ENCODE measurements around the gene SPOCK2.
A peak's percentile ranks its signal among the peaks of the same experiment; 100 is the strongest.

The SPOCK2 gene

DNA sequence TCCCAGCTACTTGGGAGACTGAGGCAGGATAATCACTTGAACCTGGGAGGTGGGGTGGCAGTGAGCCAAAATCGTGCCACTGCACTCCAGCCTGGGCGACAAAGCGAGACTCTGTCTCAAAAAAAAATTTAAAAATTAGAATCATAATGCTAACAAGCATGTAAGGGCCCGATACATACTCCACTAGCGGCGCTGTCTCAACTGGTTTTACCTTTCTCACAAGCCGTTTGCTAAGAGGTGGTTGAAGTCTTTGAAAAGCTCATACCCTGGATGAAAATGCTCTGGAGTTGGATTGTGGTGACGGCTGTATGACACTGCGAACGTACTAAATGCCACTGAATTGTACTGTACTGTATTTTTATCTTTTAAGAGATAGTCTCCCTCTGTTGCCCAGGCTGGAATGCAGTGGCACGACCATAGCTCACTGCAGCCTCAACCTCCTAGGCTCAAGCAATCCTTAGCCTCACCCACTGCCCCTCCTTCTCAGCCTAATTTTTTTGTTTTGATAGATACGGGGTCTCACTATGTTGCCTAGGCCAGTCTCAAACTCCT lies 29.9 kb downstream of the SPOCK2 start:
- DNase-seq (ENCODE audit: low read depth, low spot score): no peak

DNA sequence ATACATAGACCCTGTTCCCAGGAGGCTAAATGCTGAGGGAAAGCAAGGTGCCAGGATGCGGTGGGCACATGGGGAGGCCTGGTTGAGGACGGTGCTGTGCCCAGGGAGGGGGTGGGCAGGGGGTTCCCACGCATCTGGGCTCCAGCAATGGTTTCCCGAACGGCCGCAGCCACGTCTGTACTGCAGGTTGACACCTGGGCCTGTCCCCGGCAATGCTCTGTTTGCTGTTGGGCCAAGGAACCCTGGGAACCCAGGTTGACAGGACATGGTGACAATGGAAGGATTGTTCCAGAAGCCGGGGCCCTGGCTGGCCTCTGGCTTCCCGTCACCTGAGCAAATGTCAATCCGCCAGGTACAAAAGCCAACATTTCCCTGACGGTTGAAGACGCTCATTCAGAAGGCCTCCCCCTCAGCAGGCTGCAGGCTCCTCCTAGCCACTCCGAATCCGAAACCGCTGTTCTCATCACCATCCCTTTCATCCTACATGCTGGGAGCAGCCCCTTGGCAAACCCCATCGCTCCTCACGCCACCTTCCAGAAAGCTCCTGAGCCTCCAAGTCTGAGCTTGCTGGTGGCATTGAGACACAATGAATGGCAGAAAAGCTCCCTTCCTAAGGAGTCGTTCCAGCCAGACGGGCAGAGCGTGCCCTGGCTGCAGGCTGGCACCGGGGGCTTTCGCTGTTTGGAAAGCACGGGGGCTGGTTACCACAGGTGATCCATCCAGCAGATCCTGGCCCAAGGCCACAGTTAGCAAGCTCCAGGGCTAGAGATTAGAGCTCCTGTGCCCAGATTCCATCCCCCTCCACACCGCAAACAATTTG lies 31.2 kb downstream of the SPOCK2 start:
- no peak for DNase-seq (ENCODE audit: low read depth, low spot score)

DNA sequence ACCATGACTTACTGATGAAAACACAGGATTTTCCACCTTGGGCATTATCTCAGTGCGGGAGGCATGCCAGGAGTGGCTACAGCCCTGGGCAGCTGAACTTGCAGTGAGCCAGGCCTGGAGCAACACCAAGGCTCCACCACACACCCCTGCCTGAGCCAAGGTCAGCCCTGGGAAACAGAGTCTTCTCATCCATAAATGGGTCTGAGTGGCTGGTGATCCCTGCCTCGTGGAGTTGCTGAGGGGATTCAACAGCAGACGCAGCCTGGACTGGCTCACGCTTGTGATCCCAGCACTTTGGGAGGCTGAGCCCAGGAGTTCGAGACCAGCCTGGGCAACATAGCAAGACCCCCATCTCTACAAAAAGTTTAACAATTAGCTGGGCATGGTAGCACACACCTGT lies 32.2 kb downstream of the SPOCK2 start:
- no peak for DNase-seq (ENCODE audit: low read depth, low spot score)

DNA sequence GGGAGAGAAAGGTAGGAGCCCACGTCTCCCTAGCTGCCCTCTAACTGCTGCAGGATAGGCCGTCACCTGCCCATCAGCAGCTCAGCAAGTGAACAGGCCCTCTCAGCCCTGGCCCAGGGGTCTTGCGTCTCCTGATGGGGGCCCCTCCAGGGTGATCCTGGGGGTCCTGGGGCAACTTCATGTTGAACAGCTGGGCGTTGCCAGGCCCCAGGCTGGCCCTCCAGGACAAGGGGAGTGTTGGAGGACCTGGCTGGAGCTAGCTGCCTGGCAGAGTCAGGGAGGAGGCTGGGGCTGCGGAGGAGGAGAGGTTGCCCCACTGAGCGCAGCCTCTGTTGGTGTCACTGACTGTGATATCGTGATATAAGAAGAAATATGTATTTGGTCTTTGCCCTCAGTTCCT lies 34.7 kb downstream of the SPOCK2 start:
- no peak for DNase-seq (ENCODE audit: low read depth, low spot score)

DNA sequence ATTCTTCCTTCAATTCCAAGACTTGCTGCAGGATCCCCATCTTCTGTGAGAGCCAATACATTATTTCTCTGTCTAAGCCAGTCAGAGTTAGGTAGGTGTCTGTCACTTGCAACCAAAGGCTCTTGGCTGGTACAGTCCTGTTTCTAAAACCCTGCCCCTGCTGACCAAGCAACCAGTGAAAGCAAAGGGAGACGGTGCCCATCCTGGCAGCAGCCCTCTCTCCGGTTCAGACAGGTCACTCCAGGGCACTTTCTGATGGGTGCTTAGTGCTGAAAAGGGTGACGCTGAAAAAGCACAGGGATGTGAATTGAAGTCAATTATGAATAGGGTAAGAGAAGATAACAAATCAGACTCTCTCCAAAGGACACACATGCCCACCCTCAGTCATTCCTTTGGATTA lies 37.5 kb downstream of the SPOCK2 start:
- DNase-seq (ENCODE audit: low read depth, low spot score): no peak

DNA sequence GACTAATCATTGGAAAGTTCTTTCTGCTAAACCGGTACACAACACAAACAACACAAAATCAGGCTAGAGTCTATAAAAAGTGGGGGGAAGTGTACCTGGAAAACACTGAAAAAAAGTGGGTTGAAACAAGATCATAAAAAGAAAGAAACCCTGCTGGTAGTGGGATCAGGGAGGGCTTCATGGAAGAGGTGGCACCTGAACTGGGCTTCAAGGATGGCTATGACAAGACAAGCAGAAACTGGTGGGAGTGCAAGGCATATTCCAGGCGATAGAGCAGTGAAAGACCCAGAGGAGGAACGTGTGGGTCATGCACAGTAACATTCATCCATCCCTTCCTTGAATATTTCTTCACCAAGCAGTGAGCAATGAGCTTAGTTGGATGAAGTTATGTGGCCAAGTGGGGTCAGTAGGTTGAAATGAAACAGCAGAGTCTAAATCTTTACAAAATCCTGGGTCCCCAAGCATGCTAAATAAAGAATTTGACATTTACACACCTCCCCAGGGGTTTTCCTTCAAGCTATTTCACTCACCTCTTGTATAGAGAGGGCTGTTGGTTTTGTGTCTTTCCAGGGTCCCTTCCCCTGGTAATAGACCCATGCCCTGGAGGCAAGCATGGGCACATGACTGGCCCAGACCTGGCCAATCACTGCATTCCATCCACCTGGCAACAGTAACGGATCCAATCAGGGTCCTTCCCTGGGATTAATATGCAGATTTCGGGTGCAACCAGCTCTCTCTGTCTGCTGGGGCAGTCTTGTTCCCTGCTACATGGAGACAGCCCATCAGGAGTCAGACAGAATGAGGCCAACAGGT lies 38.2 kb downstream of the SPOCK2 start:
- no peak for DNase-seq (ENCODE audit: low read depth, low spot score)

DNA sequence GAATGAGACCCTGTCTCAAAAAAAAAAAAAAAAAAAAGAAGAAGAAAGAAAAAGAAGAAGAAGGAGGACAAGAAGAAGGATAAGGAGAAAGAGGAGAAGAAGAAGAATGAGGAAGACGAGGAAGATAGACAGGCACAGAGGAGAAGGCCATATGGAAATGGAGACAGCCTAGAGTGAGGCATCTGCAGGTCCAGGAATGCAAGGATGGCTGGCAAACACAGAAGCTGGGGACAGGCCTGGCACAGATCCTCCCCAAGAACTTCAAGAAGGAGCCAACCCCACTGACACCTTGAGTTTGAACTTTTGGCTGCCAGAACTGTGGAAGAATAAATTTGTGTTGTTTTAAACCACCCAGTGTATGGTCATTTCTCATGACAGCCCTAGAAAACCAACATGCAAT lies 38.9 kb downstream of the SPOCK2 start:
- DNase-seq (ENCODE audit: low read depth, low spot score): no peak

DNA sequence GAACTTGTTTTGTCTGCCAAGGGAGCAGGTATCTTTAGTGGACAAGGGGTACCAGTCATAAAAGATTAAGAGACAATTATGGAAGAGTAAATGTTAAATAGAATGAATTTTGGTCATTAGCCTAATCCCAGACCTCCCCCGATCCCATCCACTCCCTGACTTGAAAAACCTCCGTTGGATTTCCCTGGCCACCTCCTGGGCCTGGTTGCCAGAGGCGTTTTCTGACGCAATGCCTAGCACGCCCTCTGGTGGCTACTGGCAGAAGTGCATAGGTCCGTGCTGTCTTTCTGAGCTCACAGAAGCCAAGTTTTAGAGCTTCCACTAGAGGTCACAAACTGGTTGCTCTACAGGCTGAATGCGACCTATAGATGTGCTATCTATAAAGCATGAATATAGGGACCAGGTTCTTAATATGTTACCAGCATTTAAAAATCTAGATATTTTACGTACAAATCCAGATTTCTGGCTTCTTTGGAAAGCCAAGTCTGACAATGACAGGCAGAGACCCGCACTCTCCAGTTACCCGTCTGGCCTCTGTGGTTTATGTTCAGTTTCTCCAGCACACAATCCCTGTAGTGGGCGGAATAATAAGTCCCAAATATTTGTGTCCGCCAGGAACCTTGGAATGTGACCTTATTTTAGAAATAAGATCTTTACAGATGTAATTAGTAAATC lies 39.8 kb downstream of the SPOCK2 start:
- peak; percentile 85 for DNase-seq (ENCODE audit: low read depth, low spot score)

DNA sequence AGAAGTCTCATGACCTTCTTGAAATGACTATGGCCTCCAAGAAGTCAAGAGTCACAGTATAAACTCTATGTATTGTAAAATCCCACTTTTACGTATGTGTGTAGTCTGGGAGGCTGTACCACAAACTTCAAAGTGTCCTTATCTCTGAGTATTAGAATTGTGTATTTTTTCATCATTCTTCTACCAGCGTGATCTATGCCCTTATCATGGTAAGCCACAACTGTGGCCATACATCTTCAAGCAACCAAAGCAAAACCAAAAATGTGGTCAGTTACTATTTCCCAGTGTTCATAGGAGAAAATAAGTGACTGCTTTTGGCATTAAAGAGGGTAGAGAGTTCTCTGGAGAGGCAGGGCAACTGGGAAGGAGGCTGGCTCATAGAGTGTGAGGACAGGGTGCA lies 42.8 kb downstream of the SPOCK2 start:
- DNase-seq (ENCODE audit: low read depth, low spot score): no peak

DNA sequence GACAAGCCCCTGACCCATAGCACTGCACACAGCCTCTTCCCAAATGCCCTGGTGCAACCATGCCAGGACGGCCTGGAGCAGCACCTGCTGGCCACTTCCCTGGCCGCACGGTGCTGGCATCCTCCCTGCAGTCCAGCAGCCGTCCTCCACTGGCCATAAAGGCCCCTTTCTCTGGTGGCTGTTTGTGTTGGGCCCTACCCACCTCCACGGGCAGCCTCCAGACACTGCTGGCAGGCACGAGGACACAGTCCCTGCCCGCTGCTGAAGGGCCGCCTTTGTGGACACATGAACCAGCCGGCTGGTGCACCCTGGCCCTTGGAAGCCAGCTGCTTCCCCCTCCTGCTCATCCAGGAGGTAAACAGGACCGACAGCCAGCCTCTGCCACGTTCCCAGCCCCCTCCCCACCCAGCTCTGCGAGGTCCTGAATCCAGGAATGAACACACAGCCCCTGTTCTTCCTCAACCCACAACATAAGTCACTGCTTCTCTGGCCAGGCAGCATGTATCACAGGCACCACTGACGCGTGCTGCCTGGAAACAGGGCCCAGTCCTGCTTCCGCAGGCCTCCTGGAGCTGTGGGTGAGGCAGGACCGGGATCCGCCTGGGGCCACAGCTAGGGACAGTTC lies 43.8 kb downstream of the SPOCK2 start:
- DNase-seq (ENCODE audit: low read depth, low spot score): no peak

DNA sequence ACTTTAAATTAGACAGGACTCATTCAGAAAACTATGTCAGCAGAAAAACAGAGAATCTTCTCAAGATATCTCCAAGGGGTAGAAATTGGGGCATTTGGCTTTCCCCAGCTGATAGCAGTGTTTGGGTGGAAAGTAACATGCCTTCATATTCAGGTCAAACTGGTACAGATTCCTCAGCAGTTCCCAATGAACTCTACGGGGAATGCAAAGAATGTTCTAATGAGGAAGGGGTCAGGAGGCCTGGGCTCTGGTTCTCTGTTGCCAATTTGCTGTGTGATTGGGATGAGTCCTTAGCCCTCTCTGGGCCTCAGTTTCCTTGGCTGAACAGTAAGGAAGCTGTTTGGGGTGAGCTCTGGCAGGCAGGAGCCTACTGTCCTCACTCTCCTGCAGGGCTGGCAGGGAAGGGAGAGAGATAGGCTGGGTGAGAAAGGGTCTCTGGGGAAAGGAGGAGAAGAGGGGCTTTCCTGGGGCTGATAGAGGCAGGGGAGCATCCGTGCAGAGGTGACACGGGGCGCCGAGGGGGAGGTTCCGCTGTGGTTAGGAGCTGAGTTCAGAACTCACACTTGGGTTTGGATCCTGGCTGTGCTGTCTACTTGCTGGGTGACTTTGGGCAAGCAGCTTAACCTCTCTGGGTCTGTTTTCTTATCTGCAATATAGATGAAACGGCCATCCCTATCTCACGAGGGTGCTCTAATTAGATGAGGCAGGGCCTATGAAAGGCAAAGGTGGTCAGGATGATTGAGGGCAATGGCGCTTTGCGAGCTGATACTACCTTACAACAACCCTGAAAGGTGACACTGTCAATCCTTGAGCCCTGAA lies 45.1 kb downstream of the SPOCK2 start:
- DNase-seq (ENCODE audit: low read depth, low spot score): no peak

DNA sequence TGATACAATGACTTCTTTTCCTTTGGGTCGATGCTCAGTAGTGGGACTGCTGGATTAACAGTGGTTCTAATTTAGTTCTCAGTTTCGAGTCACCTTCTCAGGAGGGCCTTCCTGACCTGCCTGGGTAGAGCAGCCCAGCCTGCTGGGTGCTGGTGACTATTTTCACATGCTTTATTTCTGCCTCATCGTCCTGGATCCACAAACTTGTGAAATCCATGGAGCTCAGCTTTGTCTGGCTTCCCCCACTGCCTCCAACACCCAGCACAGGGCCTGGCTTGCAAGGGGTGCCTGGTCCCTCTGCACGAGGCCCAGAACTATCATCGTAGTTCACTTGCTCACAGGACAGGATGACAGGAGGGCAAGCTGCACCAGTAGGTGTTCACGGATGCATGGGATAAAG lies 46.9 kb downstream of the SPOCK2 start:
- no peak for DNase-seq (ENCODE audit: low read depth, low spot score)

DNA sequence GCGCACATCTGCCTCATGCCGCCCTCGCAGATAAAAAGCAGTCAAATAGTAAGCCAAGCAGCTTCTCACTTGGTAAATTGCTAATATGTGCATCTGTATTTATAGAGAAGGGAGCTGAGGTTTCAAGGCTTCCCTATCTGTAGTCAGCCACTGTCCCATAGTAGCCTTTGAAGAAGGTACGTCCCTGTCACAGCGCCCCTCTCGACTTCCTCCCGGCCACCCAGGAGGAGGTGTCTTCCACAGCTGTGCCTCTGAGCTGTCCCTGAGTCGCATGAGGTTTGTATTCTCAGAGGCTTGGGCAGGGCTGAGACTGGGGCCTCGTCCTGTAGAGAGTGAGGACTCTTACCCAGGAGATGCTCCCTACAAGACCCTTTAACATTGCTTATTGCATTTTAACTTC lies 49.0 kb downstream of the SPOCK2 start:
- no peak for DNase-seq (ENCODE audit: low read depth, low spot score)

DNA sequence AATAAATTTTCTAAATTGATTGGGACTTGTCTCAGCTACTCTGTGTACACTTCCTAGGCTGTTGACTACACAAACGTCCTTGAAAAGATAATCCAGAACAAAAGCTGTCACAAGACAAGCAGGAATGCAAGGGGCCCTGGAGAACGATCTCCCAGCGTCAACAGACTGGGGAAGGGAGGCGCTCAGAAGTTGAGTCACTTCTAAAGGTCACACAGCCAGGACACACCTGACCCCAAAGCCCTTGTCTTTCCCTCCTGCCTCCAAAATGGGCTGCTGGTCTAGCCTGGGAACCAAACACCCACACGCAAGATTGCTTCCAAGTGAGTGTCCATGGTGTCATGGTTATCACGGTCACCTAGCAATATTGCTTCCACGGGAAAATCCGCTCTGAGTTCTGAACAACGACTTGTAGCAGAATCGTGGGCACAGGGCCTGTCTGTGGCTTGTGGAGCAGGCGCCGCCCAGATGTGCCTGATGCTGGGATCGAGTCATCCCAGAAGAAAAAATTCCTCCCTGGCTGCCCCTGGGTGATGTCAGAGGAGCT lies 49.8 kb downstream of the SPOCK2 start:
- no peak for DNase-seq (ENCODE audit: low read depth, low spot score)

DNA sequence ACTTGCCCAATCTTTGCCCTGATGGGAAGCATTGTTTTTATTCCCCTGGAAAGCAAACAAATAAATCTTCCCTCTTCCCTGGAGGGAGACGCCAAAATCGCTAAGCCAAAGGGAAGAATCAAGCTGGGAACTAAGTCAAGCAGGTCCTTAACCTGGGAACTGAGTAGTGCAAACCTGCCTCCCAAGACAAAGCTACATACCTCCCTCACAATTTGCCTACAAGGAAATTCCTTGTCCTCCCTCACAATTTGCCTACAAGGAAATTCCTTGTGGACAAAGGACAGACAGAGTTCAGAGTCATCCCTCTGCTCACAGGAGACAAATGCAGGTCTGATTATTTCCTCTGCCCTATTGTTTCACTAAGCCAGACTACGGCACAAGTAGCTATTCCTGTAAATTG lies 50.5 kb downstream of the SPOCK2 start:
- DNase-seq (ENCODE audit: low read depth, low spot score): no peak

DNA sequence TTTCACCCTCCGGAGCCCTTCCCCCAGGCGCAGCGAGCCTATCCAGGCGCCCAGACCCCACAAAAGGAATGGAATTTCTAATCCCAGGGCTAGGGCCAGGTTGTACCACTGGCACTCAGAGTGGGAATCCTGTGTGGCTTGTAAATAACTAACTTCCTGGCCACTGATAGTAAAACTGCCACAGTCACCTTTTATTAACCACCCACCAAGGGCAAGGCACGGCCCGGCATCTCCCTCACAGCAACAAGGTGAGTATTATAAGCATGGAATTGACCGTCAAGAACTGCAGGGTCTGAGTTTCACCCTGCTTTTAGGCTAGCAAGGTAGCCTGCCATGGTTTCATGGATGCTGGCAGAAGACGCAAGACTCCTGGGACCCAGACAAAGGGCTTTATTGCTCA lies 51.1 kb downstream of the SPOCK2 start:
- no peak for DNase-seq (ENCODE audit: low read depth, low spot score)

DNA sequence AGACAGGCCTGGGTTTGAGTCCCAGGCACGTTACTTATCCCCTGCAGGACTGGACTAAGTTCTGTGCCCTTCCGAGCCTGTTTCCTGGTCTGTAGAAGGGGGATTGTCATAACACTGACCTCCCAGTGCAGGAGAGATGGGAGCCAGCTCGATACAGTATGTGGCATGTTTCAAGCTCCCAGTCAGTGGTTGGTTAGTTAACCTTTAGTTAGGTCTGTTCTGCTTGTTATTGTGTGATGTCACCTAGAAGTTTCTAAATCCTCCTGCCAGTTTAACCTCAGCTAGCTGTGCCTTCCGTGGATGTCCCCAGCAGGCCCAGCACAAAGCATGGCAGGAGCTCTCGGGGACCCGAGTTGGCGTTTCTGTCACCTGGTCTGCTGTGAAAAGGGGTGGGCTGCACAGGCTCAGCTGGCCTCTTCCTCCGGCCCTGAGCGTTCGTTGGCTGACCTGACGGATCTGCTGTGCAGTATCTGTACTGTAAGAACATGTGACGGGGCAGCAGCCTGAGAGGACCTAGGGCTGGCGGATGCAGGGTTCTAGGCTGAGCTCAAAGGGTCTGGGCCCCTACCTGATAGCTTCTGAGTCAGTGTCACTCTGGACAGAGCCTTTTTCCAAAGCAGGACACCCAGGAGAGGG lies 53.0 kb downstream of the SPOCK2 start:
- DNase-seq (ENCODE audit: low read depth, low spot score): no peak

DNA sequence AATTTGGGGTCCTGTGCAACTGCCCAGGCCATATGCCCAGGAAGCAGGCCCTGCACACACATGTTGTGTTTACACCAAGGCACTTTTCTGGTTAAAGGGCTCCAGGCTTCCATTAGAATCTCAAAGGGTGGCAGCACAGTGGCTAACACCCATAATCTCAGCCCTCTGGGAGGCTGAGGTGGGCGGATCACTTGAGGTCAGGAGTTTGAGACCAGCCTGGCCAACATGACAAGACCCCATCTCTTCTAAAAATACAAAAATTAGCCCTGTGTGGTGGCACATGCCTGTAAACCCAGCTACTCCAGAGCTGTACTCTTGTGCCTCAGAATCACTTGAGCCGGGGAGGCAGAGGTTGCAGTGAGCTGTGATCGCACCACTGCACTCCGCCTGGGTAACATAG lies 53.6 kb downstream of the SPOCK2 start:
- DNase-seq (ENCODE audit: low read depth, low spot score): no peak

DNA sequence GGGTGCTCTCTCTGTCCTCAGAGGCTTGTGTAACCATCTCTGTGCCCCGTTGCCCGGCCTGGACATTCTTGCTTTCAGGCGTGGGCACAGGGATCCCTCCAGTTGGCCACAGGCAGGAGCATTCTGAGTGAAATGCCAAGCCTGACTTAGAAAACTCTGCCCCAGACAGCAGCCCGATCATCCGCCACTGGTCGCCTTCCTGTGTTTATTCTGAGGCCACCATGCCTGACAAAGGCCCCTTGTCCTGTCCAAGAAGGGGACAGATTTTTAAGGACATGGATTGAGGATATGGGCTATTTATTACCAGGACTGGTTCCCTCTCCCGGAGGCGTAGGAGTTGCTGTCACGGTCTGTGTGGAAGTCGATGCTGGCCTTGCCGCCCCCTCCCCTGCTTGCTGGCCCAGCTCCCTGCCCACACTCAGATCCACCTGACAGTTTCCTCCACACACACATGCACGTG lies 54.3 kb downstream of the SPOCK2 start:
- no peak for DNase-seq (ENCODE audit: low read depth, low spot score)
